ENCODE results near the gene LPAR6.
"Not testable (repeated sequence)": the region's sequence is repeated elsewhere in the genome, so short reads cannot be mapped to it uniquely, and the experiment has no call there.

LPAR6 gene, protein sequence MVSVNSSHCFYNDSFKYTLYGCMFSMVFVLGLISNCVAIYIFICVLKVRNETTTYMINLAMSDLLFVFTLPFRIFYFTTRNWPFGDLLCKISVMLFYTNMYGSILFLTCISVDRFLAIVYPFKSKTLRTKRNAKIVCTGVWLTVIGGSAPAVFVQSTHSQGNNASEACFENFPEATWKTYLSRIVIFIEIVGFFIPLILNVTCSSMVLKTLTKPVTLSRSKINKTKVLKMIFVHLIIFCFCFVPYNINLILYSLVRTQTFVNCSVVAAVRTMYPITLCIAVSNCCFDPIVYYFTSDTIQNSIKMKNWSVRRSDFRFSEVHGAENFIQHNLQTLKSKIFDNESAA

GRCh38 chr13:48412881-48413351 is at the start of gene LPAR6:
TSS of gene LPAR6 (minus strand) at chr13:48413113. CDS start at chr13:48412423, 690 bp downstream.
- DNase-seq (ENCODE audit: low read depth) = peak; percentile 30

- no peak for DNase-seq (ENCODE audit: low read depth)
Measured at GRCh38 chr13:48457578-48458242, 44.8 kb upstream of the LPAR6 start.

- DNase-seq (ENCODE audit: low read depth) = no peak
Measured at GRCh38 chr13:48456546-48456945, 43.6 kb upstream of the LPAR6 start.

- DNase-seq (ENCODE audit: low read depth) = peak; percentile 27
Measured at GRCh38 chr13:48451196-48451595, 38.3 kb upstream of the LPAR6 start.

- no peak for DNase-seq (ENCODE audit: low read depth)
Measured at GRCh38 chr13:48449656-48450055, 36.7 kb upstream of the LPAR6 start.

- no peak for DNase-seq (ENCODE audit: low read depth)
Measured at GRCh38 chr13:48448959-48449614, 36.2 kb upstream of the LPAR6 start.

GRCh38 chr13:48448285-48448958 is 35.5 kb upstream of the LPAR6 start:
- no peak for DNase-seq (ENCODE audit: low read depth)

GRCh38 chr13:48446464-48446863 is 33.6 kb upstream of the LPAR6 start:
- DNase-seq (ENCODE audit: low read depth) = peak; percentile 45

DNA sequence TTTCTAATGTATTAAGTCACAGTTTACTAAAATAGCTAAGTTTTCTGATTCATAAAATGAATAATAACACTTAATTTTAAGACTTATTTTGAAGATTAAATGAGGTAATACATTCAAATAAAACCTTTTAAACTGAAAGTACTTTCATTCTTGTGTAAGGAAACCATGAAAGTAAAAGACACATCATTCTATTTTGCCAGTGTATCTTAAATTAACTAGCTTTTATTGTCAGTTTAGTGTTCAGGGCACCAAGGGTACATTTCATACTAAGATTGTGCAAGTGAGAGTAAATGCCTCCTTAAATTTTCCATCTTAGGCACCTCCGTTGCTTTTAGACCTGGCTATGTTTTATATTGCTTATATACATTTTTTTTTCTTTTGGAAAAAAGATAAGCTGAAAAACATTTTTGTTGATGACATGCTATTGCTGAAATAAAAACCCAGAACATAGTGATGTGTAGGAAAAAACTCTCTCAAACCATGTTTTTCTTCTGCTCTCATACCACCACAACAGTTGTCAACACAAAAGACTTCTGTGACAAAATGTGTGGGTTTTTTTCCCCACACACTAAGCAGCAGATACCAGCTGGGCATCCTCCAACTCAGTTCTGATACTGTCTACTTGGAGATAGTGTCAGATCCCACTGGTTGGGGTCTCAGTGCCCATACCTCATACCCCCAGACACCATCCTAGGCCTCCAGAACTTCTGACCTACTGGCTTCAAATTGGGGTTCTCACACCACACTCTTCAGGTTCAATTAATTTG is 30.7 kb upstream of the LPAR6 start:
- no peak for DNase-seq (ENCODE audit: low read depth)

DNA sequence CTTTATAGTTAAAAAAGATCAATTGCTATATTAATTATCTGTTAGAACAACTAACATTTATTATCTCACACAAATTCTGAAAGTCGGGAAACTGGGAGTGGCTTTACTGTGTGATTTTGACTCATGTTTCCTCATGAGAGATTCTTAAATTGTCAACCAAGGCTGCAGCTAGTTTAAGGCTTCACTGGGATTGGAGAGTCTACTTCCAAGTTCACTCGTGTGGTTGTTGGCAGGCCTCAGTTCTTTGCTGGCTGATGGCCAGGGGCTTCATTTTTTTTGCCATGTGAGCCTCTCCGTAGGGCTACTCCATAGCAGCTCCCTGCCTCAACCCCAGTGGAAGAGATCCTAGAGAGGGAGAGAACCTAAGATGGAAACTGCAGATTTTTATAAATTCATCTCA is 24.5 kb upstream of the LPAR6 start:
- no peak for DNase-seq (ENCODE audit: low read depth)

GRCh38 chr13:48436661-48437288 is 23.9 kb upstream of the LPAR6 start:
- DNase-seq (ENCODE audit: low read depth) = no peak

- DNase-seq (ENCODE audit: low read depth) = no peak
Measured at GRCh38 chr13:48434200-48434599, 21.3 kb upstream of the LPAR6 start.

GRCh38 chr13:48431987-48432615 is 19.2 kb upstream of the LPAR6 start:
- no peak for DNase-seq (ENCODE audit: low read depth)

DNA sequence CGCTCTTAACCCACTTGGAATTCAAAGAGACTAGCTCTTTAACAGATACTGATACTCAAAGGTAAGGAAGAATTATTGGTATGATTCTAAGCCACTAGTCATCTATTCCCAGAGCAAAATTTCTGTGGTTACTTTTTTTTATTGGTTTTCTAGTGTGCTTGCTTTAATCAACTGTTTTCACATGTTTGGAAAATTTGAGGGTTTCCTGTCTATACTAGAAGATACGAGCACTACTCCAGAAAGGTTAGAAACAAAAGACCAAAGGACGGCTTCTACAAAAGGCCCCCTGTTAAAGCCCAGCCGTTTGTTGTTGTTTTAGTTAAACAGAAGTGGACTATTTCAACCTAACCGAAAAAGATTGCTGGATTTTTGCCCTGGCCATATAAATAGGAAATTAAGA is 18.5 kb upstream of the LPAR6 start:
- DNase-seq (ENCODE audit: low read depth) = no peak

DNA sequence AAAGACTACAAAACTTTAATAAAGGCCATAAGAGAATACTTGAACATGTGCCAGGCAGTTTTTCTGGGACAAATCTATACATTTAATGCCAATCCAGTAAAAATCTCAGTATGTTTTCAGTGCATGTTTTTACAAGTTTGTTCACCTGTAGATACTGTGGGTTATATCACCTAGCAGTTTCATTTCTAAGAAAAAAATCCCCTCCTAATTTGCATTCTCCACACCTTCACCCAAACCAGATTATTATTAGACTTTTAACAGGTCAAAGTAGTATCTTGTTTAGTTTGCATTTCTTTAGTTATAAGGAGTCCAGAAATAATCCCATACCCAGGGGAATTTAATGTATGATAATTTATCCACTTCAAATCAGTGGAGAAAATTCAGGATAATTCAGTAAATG is 17.0 kb upstream of the LPAR6 start:
- no peak for DNase-seq (ENCODE audit: low read depth)

- DNase-seq (ENCODE audit: low read depth) = no peak
Measured at GRCh38 chr13:48429036-48429435, 16.1 kb upstream of the LPAR6 start.

- not testable (repeated sequence) for DNase-seq (ENCODE audit: low read depth)
Measured at GRCh38 chr13:48426755-48427298, 13.9 kb upstream of the LPAR6 start.

DNA sequence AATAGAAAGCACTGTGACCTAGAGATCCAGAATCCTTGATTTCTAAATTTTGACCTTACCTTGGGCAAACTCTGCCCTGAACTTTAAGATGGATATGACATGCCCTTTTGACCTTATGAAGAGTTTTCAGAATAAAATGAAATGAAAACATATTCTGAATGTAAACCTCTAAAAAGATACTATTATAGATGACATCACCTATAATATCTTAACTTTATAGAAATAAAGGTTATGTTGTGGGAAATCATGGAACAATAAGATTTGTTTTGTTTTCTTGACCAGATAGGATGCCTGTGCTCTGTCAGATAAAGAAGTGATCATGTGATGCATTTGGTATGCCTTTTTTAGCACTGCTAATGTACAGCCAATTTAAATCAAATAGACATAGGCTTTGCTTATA is 13.1 kb upstream of the LPAR6 start:
- DNase-seq (ENCODE audit: low read depth) = no peak

DNA sequence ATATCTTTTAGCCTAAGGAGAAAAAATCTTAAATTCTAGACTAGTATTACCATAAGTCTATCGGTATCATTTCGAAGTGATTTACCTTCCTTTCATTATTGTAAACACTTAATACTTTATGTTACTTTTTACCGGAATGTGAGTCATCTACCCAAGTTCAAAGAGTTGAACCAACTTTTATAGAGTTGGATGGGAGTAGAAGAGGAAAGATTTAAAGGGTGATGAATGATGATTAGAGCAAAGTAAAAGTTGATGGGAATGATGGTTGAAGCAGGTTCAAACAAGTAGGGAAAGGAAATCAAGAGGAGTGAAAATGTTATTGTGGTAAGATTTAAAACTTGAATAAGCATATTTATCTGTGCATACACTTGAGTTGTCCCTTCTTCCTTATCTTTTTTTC is 11.3 kb upstream of the LPAR6 start:
- no peak for DNase-seq (ENCODE audit: low read depth)

DNA sequence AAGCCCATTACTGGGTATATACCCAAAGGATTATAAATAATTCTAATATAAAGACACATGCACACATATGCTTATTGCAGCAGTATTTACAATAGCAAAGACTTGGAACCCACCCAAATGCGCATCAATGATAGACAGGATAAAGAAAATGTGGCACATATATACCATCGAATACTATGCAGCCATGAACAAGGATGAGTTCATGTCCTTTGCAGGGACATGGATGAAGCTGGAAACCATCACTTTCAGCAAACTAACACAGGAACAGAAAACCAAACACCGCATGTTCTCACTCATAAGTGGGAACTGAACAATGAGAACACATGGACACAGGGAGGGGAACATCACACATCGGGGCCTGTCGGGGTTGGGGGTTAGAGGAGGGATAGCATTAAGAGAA is 9.1 kb upstream of the LPAR6 start:
- not testable (repeated sequence) for DNase-seq (ENCODE audit: low read depth)
